ENCODE results near the gene CHCHD3. TPM values are rescaled to one million over a fixed set of nuclear protein-coding genes. Genes with fewer than 3 reads are reported as not detected.

CHCHD3 gene
- total and polyA plus RNA-seq, 4 donors, result 25.5 to 37.8 (median 31.8) TPM

DNA sequence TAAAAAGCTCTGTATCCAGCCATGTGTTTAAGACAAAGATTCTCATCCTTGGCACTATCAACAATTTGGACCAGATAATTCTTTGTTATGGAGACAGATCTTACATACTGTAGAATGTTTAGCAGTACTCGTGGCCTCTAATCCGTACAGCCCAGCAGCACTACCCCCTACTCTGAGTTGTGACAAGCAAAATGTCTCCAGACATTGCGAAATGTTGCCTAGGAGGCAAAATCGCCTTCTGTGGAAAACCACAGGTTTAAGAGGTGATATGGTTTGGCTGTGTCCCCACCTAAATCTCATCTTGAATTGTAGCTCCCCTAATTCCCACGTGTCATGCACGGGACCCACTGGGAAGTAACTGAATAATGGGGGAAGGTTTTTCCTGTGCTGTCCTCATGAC is 186.7 kb downstream of the CHCHD3 start:
- Histone ChIP-seq H3K9me3 (ENCODE audit: control insufficient read depth in 4 of 4, low read length in 3 of 4) (no peaks in the 10 kb centered on the region), H3K27me3 (ENCODE audit: control insufficient read depth in 4 of 4, insufficient read depth in 4 of 4, low read length in 3 of 4) (no peaks in the 10 kb centered on the region), H3K9ac (ENCODE audit: low read depth in 1 of 2, low read length in 2 of 2) (no peak overlapping the region), H3K4me1 (ENCODE audit: control insufficient read depth in 4 of 4, insufficient read depth in 4 of 4, low read length in 3 of 4) (no peaks in the 10 kb centered on the region), H3K36me3 (ENCODE audit: control insufficient read depth in 4 of 4, insufficient read depth in 3 of 4, low read depth in 1 of 4, low read length in 3 of 4) (peaks cover 0 to 3% (median 0%) of the 10 kb centered on the region in 4 donors), H3K4me3 (ENCODE audit: low read depth in 1 of 3, low read length in 3 of 3) (no peak overlapping the region), H3K27ac (ENCODE audit: low read depth in 1 of 2, low read length in 2 of 2) (no peak overlapping the region)
- TF ChIP-seq HNF4G (IDR thresholded peaks at IDR 0.05) (no peak), EGR1 (IDR thresholded peaks at IDR 0.05; ENCODE audit: low read depth in 2 of 2) (no peak), RXRA (IDR thresholded peaks at IDR 0.05) (no peak), GABPA (IDR thresholded peaks at IDR 0.05 in 1 of 2, conservative IDR thresholded peaks at IDR 0.05 in 1 of 2) (no peak)
- TF ChIP-seq, protein P1, sequence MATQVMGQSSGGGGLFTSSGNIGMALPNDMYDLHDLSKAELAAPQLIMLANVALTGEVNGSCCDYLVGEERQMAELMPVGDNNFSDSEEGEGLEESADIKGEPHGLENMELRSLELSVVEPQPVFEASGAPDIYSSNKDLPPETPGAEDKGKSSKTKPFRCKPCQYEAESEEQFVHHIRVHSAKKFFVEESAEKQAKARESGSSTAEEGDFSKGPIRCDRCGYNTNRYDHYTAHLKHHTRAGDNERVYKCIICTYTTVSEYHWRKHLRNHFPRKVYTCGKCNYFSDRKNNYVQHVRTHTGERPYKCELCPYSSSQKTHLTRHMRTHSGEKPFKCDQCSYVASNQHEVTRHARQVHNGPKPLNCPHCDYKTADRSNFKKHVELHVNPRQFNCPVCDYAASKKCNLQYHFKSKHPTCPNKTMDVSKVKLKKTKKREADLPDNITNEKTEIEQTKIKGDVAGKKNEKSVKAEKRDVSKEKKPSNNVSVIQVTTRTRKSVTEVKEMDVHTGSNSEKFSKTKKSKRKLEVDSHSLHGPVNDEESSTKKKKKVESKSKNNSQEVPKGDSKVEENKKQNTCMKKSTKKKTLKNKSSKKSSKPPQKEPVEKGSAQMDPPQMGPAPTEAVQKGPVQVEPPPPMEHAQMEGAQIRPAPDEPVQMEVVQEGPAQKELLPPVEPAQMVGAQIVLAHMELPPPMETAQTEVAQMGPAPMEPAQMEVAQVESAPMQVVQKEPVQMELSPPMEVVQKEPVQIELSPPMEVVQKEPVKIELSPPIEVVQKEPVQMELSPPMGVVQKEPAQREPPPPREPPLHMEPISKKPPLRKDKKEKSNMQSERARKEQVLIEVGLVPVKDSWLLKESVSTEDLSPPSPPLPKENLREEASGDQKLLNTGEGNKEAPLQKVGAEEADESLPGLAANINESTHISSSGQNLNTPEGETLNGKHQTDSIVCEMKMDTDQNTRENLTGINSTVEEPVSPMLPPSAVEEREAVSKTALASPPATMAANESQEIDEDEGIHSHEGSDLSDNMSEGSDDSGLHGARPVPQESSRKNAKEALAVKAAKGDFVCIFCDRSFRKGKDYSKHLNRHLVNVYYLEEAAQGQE (IDR thresholded peaks at IDR 0.05), result no peak
- TF ChIP-seq, protein P2, sequence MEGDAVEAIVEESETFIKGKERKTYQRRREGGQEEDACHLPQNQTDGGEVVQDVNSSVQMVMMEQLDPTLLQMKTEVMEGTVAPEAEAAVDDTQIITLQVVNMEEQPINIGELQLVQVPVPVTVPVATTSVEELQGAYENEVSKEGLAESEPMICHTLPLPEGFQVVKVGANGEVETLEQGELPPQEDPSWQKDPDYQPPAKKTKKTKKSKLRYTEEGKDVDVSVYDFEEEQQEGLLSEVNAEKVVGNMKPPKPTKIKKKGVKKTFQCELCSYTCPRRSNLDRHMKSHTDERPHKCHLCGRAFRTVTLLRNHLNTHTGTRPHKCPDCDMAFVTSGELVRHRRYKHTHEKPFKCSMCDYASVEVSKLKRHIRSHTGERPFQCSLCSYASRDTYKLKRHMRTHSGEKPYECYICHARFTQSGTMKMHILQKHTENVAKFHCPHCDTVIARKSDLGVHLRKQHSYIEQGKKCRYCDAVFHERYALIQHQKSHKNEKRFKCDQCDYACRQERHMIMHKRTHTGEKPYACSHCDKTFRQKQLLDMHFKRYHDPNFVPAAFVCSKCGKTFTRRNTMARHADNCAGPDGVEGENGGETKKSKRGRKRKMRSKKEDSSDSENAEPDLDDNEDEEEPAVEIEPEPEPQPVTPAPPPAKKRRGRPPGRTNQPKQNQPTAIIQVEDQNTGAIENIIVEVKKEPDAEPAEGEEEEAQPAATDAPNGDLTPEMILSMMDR (IDR thresholded peaks at IDR 0.05; ENCODE audit: low read depth, low read length, missing input control), result no peak
- DNase-seq (ENCODE audit: low spot score), result no peak
- WGBS, result 97% methylated on average over 6 of the region's 6 CpGs

DNA sequence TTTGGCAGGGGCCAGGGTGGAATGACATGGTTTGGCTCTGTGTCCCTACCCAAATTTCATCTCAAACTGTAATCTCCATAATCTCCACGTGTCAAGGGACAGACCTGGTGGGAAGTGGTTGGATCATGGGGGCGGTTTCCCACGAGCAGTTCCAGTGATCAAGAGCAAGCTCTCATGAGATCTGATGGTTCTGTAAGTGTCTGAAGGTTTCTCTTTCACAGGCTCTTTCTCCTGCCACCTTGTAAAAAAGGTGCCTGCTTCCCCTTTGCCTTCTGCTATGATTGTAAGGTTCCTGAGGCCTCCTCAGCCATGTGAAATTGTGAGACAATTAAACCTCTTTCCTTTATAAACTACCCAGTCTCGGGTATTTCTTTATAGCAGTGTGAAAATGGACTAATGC is 188.3 kb downstream of the CHCHD3 start:
- Histone ChIP-seq H3K9ac (ENCODE audit: low read depth in 1 of 2, low read length in 2 of 2) (no peak overlapping the region), H3K4me3 (ENCODE audit: low read depth in 1 of 3, low read length in 3 of 3) (no peak overlapping the region), H3K27ac (ENCODE audit: low read depth in 1 of 2, low read length in 2 of 2) (no peak overlapping the region), H3K9me3 (ENCODE audit: control insufficient read depth in 4 of 4, low read length in 3 of 4) (no peaks in the 10 kb centered on the region), H3K27me3 (ENCODE audit: control insufficient read depth in 4 of 4, insufficient read depth in 4 of 4, low read length in 3 of 4) (no peaks in the 10 kb centered on the region), H3K4me1 (ENCODE audit: control insufficient read depth in 4 of 4, insufficient read depth in 4 of 4, low read length in 3 of 4) (no peaks in the 10 kb centered on the region), H3K36me3 (ENCODE audit: control insufficient read depth in 4 of 4, insufficient read depth in 3 of 4, low read depth in 1 of 4, low read length in 3 of 4) (peaks cover 0 to 3% (median 0%) of the 10 kb centered on the region in 4 donors)
- 97% methylated on average over 4 of the region's 4 CpGs for WGBS
- DNase-seq (ENCODE audit: low spot score), result no peak
- TF ChIP-seq NR2F2 (IDR thresholded peaks at IDR 0.05) (no peak), SP1 (IDR thresholded peaks at IDR 0.05) (no peak), TAF1 (conservative IDR thresholded peaks at IDR 0.05) (no peak), FOXA2 (IDR thresholded peaks at IDR 0.05) (no peak), RXRA (IDR thresholded peaks at IDR 0.05) (no peak), EGR1 (IDR thresholded peaks at IDR 0.05; ENCODE audit: low read depth in 2 of 2) (no peak), HNF4G (IDR thresholded peaks at IDR 0.05) (no peak), YY1 (IDR thresholded peaks at IDR 0.05) (no peak), FOXA1 (IDR thresholded peaks at IDR 0.05) (no peak), JUND (IDR thresholded peaks at IDR 0.05) (no peak), HNF4A (conservative IDR thresholded peaks at IDR 0.05) (no peak), RAD21 (IDR thresholded peaks at IDR 0.05) (no peak)
- TF ChIP-seq, protein P1 (IDR thresholded peaks at IDR 0.05), result no peak
- TF ChIP-seq, protein P3, sequence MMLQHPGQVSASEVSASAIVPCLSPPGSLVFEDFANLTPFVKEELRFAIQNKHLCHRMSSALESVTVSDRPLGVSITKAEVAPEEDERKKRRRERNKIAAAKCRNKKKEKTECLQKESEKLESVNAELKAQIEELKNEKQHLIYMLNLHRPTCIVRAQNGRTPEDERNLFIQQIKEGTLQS (IDR thresholded peaks at IDR 0.05), result no peak
- TF ChIP-seq, protein P2 (IDR thresholded peaks at IDR 0.05; ENCODE audit: low read depth, low read length, missing input control), result no peak
- TF ChIP-seq, protein P4, sequence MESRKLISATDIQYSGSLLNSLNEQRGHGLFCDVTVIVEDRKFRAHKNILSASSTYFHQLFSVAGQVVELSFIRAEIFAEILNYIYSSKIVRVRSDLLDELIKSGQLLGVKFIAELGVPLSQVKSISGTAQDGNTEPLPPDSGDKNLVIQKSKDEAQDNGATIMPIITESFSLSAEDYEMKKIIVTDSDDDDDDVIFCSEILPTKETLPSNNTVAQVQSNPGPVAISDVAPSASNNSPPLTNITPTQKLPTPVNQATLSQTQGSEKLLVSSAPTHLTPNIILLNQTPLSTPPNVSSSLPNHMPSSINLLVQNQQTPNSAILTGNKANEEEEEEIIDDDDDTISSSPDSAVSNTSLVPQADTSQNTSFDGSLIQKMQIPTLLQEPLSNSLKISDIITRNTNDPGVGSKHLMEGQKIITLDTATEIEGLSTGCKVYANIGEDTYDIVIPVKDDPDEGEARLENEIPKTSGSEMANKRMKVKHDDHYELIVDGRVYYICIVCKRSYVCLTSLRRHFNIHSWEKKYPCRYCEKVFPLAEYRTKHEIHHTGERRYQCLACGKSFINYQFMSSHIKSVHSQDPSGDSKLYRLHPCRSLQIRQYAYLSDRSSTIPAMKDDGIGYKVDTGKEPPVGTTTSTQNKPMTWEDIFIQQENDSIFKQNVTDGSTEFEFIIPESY (IDR thresholded peaks at IDR 0.05), result no peak
- TF ChIP-seq, protein P5, sequence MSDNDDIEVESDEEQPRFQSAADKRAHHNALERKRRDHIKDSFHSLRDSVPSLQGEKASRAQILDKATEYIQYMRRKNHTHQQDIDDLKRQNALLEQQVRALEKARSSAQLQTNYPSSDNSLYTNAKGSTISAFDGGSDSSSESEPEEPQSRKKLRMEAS (IDR thresholded peaks at IDR 0.05), result no peak

Measured in liver (tissue), 9 donors.